CD4-positive, alpha-beta T cell treated with Interferon gamma for 1 hour (primary cell): Measurements from ENCODE around the gene FPR2.
A peak's percentile ranks its signal among the peaks of the same experiment; 100 is the strongest.

ENCODE experiments used
- DNase-seq: peaks from one replicate; pipeline ENCODE4 v3.0.0-alpha.2; 2020

The FPR2 gene

GRCh38 chr19:51807925-51808324, 46.9 kb downstream of the FPR2 start:
- DNase-seq = no peak

GRCh38 chr19:51808333-51808986, 47.5 kb downstream of the FPR2 start:
- DNase-seq = no peak

- DNase-seq = no peak
These were observed 48.8 kb downstream of the FPR2 start for GRCh38 chr19:51809787-51810186.

GRCh38 chr19:51810223-51810622, 49.2 kb downstream of the FPR2 start:
- DNase-seq = no peak

GRCh38 chr19:51811344-51811743, 50.4 kb downstream of the FPR2 start:
- peak; percentile 72 for DNase-seq

- DNase-seq = no peak
These were observed 54.1 kb downstream of the FPR2 start for GRCh38 chr19:51815043-51815442.

- no peak for DNase-seq
These were observed 55.7 kb downstream of the FPR2 start for GRCh38 chr19:51816711-51817110.

GRCh38 chr19:51820011-51820410, 59.0 kb downstream of the FPR2 start:
- no peak for DNase-seq
